Endothelial cell (in vitro differentiated cells): ENCODE data around the gene CLCA1. TPM values are rescaled to one million over a fixed set of nuclear protein-coding genes. Genes with fewer than 3 reads are reported as not detected.

Experiments
- DNase-seq: peaks from one replicate; pipeline ENCODE4 v3.0.0; 2021; ENCODE audit warnings: low spot score
- H3K27ac Mint-ChIP-seq: one replicate; pipeline ENCODE4 v1.8.0; 2021; ENCODE audit warnings: mixed read lengths, inconsistent platforms; ENCODE audit not compliant: unreplicated experiment
- H3K27me3 Mint-ChIP-seq: one replicate; pipeline ENCODE4 v1.8.0; 2021; ENCODE audit warnings: mild to moderate bottlenecking, moderate library complexity, mixed read lengths, inconsistent platforms; ENCODE audit not compliant: unreplicated experiment
- H3K36me3 Mint-ChIP-seq: one replicate; pipeline ENCODE4 v1.8.0; 2021; ENCODE audit warnings: mild to moderate bottlenecking, low read depth, mixed read lengths, inconsistent platforms; ENCODE audit not compliant: unreplicated experiment
- H3K4me1 Mint-ChIP-seq: one replicate; pipeline ENCODE4 v1.8.0; 2021; ENCODE audit warnings: mild to moderate bottlenecking, mixed read lengths, inconsistent platforms; ENCODE audit not compliant: unreplicated experiment
- H3K4me3 Mint-ChIP-seq: one replicate; pipeline ENCODE4 v1.8.0; 2021; ENCODE audit warnings: mild to moderate bottlenecking, mixed read lengths, inconsistent platforms; ENCODE audit not compliant: unreplicated experiment
- H3K9me3 Mint-ChIP-seq: one replicate; pipeline ENCODE4 v1.8.0; 2021; ENCODE audit warnings: mixed read lengths, inconsistent platforms; ENCODE audit not compliant: unreplicated experiment
- CTCF ChIP-seq: fragments of 200-600 bp; sonication (generic); IDR thresholded peaks from one replicate; pipeline ENCODE4 v1.5.0; 2021; ENCODE audit warnings: antibody characterized with exemption; ENCODE audit not compliant: unreplicated experiment
- total RNA-seq: library from RNA; stranded (reverse); fragmentation: NEBNext Ultra II Directional; extraction: Animal tissue kit (Norgen Biotek cat#: 25700); gene quantifications from one replicate; pipeline ENCODE4 v1.2.1, GENCODE V29; 2021; ENCODE audit not compliant: unreplicated experiment

Gene CLCA1
- total RNA-seq, 1 donor from 2014 or later, result not detected

- no peak for DNase-seq
- H3K4me1 Mint-ChIP-seq, result no peaks in the 10 kb centered on the region
- H3K9me3 Mint-ChIP-seq, result no peaks in the 10 kb centered on the region
- no peaks in the 10 kb centered on the region for H3K27me3 Mint-ChIP-seq
- TF ChIP-seq CTCF, result no peak
- H3K27ac Mint-ChIP-seq, result no peak overlapping the region
- H3K4me3 Mint-ChIP-seq, result no peak overlapping the region
- H3K36me3 Mint-ChIP-seq, result no peaks in the 10 kb centered on the region
These were observed 69.4 kb downstream of the CLCA1 start for GRCh38 chr1:86537928-86538695.

GRCh38 chr1:86538775-86539174 lies 70.0 kb downstream of the CLCA1 start:
- H3K36me3 Mint-ChIP-seq, result no peaks in the 10 kb centered on the region
- no peak for DNase-seq
- no peaks in the 10 kb centered on the region for H3K27me3 Mint-ChIP-seq
- no peak for TF ChIP-seq CTCF
- H3K9me3 Mint-ChIP-seq, result no peaks in the 10 kb centered on the region
- H3K27ac Mint-ChIP-seq, result no peak overlapping the region
- no peak overlapping the region for H3K4me3 Mint-ChIP-seq
- H3K4me1 Mint-ChIP-seq, result no peaks in the 10 kb centered on the region

- Mint-ChIP-seq H3K27me3 (no peaks in the 10 kb centered on the region), H3K4me3 (no peak overlapping the region), H3K27ac (no peak overlapping the region), H3K36me3 (no peaks in the 10 kb centered on the region), H3K4me1 (no peaks in the 10 kb centered on the region), H3K9me3 (no peaks in the 10 kb centered on the region)
- no peak for DNase-seq
- TF ChIP-seq CTCF, result no peak
These were observed 73.1 kb downstream of the CLCA1 start for GRCh38 chr1:86541859-86542258.

GRCh38 chr1:86542631-86543030 lies 73.9 kb downstream of the CLCA1 start:
- no peak overlapping the region for H3K4me3 Mint-ChIP-seq
- H3K27me3 Mint-ChIP-seq, result no peaks in the 10 kb centered on the region
- no peaks in the 10 kb centered on the region for H3K4me1 Mint-ChIP-seq
- H3K9me3 Mint-ChIP-seq, result no peaks in the 10 kb centered on the region
- no peak for TF ChIP-seq CTCF
- H3K36me3 Mint-ChIP-seq, result no peaks in the 10 kb centered on the region
- no peak for DNase-seq
- H3K27ac Mint-ChIP-seq, result no peak overlapping the region

- Mint-ChIP-seq H3K4me3 (no peak within 1 kb of the TSS), H3K9me3 (no peaks in the 10 kb centered on the region), H3K36me3 (no peaks in the 10 kb centered on the region), H3K27me3 (peaks cover 2% of the 10 kb centered on the region), H3K4me1 (peaks cover 3% of the 10 kb centered on the region), H3K27ac (no peak within 1 kb of the TSS)
- TF ChIP-seq CTCF, result no peak
- DNase-seq, result no peak
These were observed 78.1 kb downstream of the CLCA1 start, which contains the start of gene CLCA4 for GRCh38 chr1:86546787-86547221. CLCA4 (plus strand) TSS chr1:86547078; CDS start chr1:86547120, 42 bp downstream.
